Smooth muscle cell of the pulmonary artery (primary cell): Measurements from ENCODE around the gene MYB. TPM values are rescaled to one million over a fixed set of nuclear protein-coding genes. Genes with fewer than 3 reads are reported as not detected.

Experiments used
- total RNA-seq: library from RNA; depleted of rRNA; stranded (reverse); fragments of >200 nt; gene quantifications from 2 replicates; pipeline ENCODE4 v1.2.3, GENCODE V29; 2014

Gene MYB
- 0.33 and 0.40 TPM in 2 replicates for total RNA-seq

GRCh38 chr6:135180542-135181332 is at the start of gene MYB:
MYB (plus strand) TSS chr6:135181308; CDS start chr6:135181514, 206 bp downstream.

Other genes starting within 250 kb of the MYB start
- gene ALDH8A1, start 231.2 kb upstream of the MYB start, total RNA-seq = 0.72 and 1.8 TPM in 2 replicates
- 113 and 121 TPM in 2 replicates for gene HBS1L, start 126.5 kb upstream of the MYB start, total RNA-seq